GM23338 (cell line): ENCODE measurements around the gene HBD. TPM values are rescaled to one million over a fixed set of nuclear protein-coding genes. Genes with fewer than 3 reads are reported as not detected.

Experiments used
- ATAC-seq: fragments of 200-7000 bp; cut with Tn5 transposase; 3 replicates; pipeline ENCODE4 v1.9.1; 2020
- DNase-seq: peaks from one replicate; pipeline ENCODE4 v3.0.0-alpha.2; 2015; ENCODE audit warnings: low spot score
- H2AFZ ChIP-seq: fragments of 200-600 bp; sonication (generic); 2 replicates; pipeline ENCODE4 v1.8.0; 2016; ENCODE audit warnings: antibody characterized with exemption, mild to moderate bottlenecking, moderate library complexity
- H3F3A ChIP-seq: fragments of 200-600 bp; sonication (generic); replicated peaks from 2 replicates; pipeline ENCODE4 v1.8.0; 2017; ENCODE audit warnings: antibody characterized with exemption, mixed run types, low read depth
- H3K27ac ChIP-seq: fragments of 200-600 bp; sonication (generic); 2 replicates; pipeline ENCODE4 v1.6.1; 2016; ENCODE audit warnings: low read depth
- H3K27me3 ChIP-seq: fragments of 200-600 bp; sonication (generic); 2 replicates; pipeline ENCODE4 v1.8.0; 2016; ENCODE audit warnings: mild to moderate bottlenecking, mixed run types, moderate library complexity; ENCODE audit not compliant: insufficient read depth
- H3K36me3 ChIP-seq: fragments of 200-600 bp; sonication (generic); 2 replicates; pipeline ENCODE4 v1.8.0; 2016; ENCODE audit warnings: mild to moderate bottlenecking; ENCODE audit not compliant: insufficient read depth
- H3K4me1 ChIP-seq: fragments of 200-600 bp; sonication (generic); 2 replicates; pipeline ENCODE4 v1.8.0; 2016; ENCODE audit warnings: mild to moderate bottlenecking, moderate library complexity; ENCODE audit not compliant: insufficient read depth
- H3K4me2 ChIP-seq: fragments of 200-600 bp; sonication (generic); 2 replicates; pipeline ENCODE4 v1.7.1; 2017; ENCODE audit warnings: mixed run types
- H3K4me3 ChIP-seq: fragments of 200-600 bp; sonication (generic); 2 replicates; pipeline ENCODE4 v1.6.1; 2016; ENCODE audit warnings: mixed run types
- H3K79me2 ChIP-seq: fragments of 200-600 bp; sonication (generic); replicated peaks from 2 replicates; pipeline ENCODE4 v1.8.0; 2017; ENCODE audit warnings: mild to moderate bottlenecking; ENCODE audit not compliant: insufficient read depth
- H3K9me2 ChIP-seq: fragments of 200-600 bp; sonication (generic); 2 replicates; pipeline ENCODE4 v1.8.0; 2017; ENCODE audit not compliant: insufficient read depth
- H4K20me1 ChIP-seq: fragments of 200-600 bp; sonication (generic); replicated peaks from 2 replicates; pipeline ENCODE4 v1.8.0; 2017; ENCODE audit warnings: mild to moderate bottlenecking; ENCODE audit not compliant: insufficient read depth
- H3K27ac Mint-ChIP-seq: 2 replicates; pipeline ENCODE4 v1.8.0; 2020; ENCODE audit warnings: inconsistent platforms, mild to moderate bottlenecking, moderate library complexity, mixed read lengths
- H3K27me3 Mint-ChIP-seq: 3 replicates; pipeline ENCODE4 v1.8.0; 2022; ENCODE audit warnings: low read depth, mild to moderate bottlenecking, moderate library complexity, mixed read lengths, inconsistent platforms; ENCODE audit not compliant: insufficient read depth, poor library complexity
- H3K36me3 Mint-ChIP-seq: 3 replicates; pipeline ENCODE4 v1.8.0; 2021; ENCODE audit warnings: low read depth, mild to moderate bottlenecking, inconsistent platforms, moderate library complexity, mixed read lengths
- H3K4me1 Mint-ChIP-seq: 3 replicates; pipeline ENCODE4 v1.8.0; 2020; ENCODE audit warnings: mild to moderate bottlenecking, inconsistent platforms, mixed read lengths
- H3K4me3 Mint-ChIP-seq: 3 replicates; pipeline ENCODE4 v1.8.0; 2021; ENCODE audit warnings: moderate library complexity, mild to moderate bottlenecking, inconsistent platforms, mixed read lengths
- H3K9me3 Mint-ChIP-seq: 3 replicates; pipeline ENCODE4 v1.8.0; 2020; ENCODE audit warnings: moderate library complexity, mild to moderate bottlenecking, inconsistent platforms, mixed read lengths
- CREB1 ChIP-seq: fragments of 250-450 bp; sonication (Bioruptor Pico); IDR thresholded peaks from 2 replicates; pipeline ENCODE4 v1.5.0; 2020; ENCODE audit warnings: low read depth, mild to moderate bottlenecking, moderate library complexity
- CTCF ChIP-seq, 2 experiments: fragments of 200-600 bp in 1 of 2; sonication (generic) in 1 of 2; conservative IDR thresholded peaks; 2 replicates each; pipeline versions ENCODE4 v1.5.1 to v1.6.1; 2016 to 2017; ENCODE audit warnings: antibody characterized with exemption in 2 of 2, low read depth in 2 of 2, mild to moderate bottlenecking in 2 of 2, moderate library complexity in 1 of 2
- ETS1 ChIP-seq: IDR thresholded peaks from 2 replicates; pipeline ENCODE4 v1.6.1; 2016; ENCODE audit warnings: antibody characterized with exemption
- EZH2 ChIP-seq: fragments of 200-600 bp; sonication (generic); IDR thresholded peaks from one replicate; pipeline ENCODE4 v1.8.0; 2017; ENCODE audit warnings: antibody characterized with exemption, mild to moderate bottlenecking, low read depth; ENCODE audit not compliant: unreplicated experiment
- EZH2phosphoT487 ChIP-seq: fragments of 200-600 bp; sonication (generic); IDR thresholded peaks from one replicate; pipeline ENCODE4 v1.8.1; 2018; ENCODE audit warnings: antibody characterized with exemption; ENCODE audit not compliant: unreplicated experiment
- JUNB ChIP-seq: IDR thresholded peaks from one replicate; pipeline ENCODE4 v1.6.1; 2016; ENCODE audit warnings: antibody characterized with exemption; ENCODE audit not compliant: unreplicated experiment
- NANOG ChIP-seq: IDR thresholded peaks from 2 replicates; pipeline ENCODE4 v1.6.1; 2016; ENCODE audit warnings: antibody characterized with exemption, borderline replicate concordance
- POLR2AphosphoS5 ChIP-seq: IDR thresholded peaks from 2 replicates; pipeline ENCODE4 v1.6.1; 2016; ENCODE audit warnings: antibody characterized with exemption, low read depth
- REST ChIP-seq: IDR thresholded peaks from one replicate; pipeline ENCODE4 v1.6.1; 2018; ENCODE audit warnings: antibody characterized with exemption; ENCODE audit not compliant: unreplicated experiment
- STAT1 ChIP-seq: IDR thresholded peaks from one replicate; pipeline ENCODE4 v1.6.1; 2016; ENCODE audit warnings: antibody characterized with exemption; ENCODE audit not compliant: unreplicated experiment
- ZNF114 ChIP-seq: fragments of 250-450 bp; sonication (Bioruptor Pico); IDR thresholded peaks from 2 replicates; pipeline ENCODE4 v1.5.0; 2020; ENCODE audit warnings: mild to moderate bottlenecking, moderate library complexity
- ZNF331 ChIP-seq: fragments of 250-450 bp; sonication (Bioruptor Pico); IDR thresholded peaks from 2 replicates; pipeline ENCODE4 v1.5.0; 2020; ENCODE audit warnings: low read depth, mild to moderate bottlenecking, moderate library complexity
- ZNF462 ChIP-seq: fragments of 250-450 bp; sonication (Bioruptor Pico); IDR thresholded peaks from 2 replicates; pipeline ENCODE4 v1.5.0; 2020; ENCODE audit warnings: mild to moderate bottlenecking, moderate library complexity
- polyA plus RNA-seq: library from polyadenylated mRNA; unstranded; fragments of >200 nt; fragmentation: Nextera tagmentation; extraction: Ambion mirVana; gene quantifications from 2 replicates; pipeline ENCODE4 v1.2.1, GENCODE V29; 2016
- total RNA-seq: library from RNA; depleted of rRNA; stranded (reverse); fragments of >200 nt; shearing (Covaris generic); gene quantifications from 2 replicates; pipeline ENCODE4 v1.2.3, GENCODE V29; 2014

HBD gene
- total and polyA plus RNA-seq, 2 experiments from 2014 or later, result not detected

GRCh38 chr11:5230266-5230665 lies 4.0 kb downstream of the HBD start:
- no peaks in the 10 kb centered on the region for H4K20me1 ChIP-seq
- no peaks in the 10 kb centered on the region for H3K27me3 ChIP-seq
- no peak for ATAC-seq
- no peak overlapping the region for H3K27ac ChIP-seq
- no peak for DNase-seq
- no peaks in the 10 kb centered on the region for H3K36me3 Mint-ChIP-seq
- H3K79me2 ChIP-seq, result no peaks in the 10 kb centered on the region
- H3K27me3 Mint-ChIP-seq, result no peaks in the 10 kb centered on the region
- H3K4me1 Mint-ChIP-seq, result no peaks in the 10 kb centered on the region
- no peaks in the 10 kb centered on the region for H3K36me3 ChIP-seq
- H3F3A ChIP-seq, result no peaks in the 10 kb centered on the region
- no peak for TF ChIP-seq ZNF331 (CRISPR knock-in tag)
- TF ChIP-seq NANOG, result no peak
- TF ChIP-seq STAT1, result no peak
- TF ChIP-seq JUNB, result no peak
- no peak for TF ChIP-seq ZNF462 (CRISPR knock-in tag)
- no peak for TF ChIP-seq CTCF (conservative IDR thresholded peaks at IDR 0.05; ENCODE audit: low read depth in 2 of 2)
- TF ChIP-seq POLR2AphosphoS5, result no peak
- TF ChIP-seq CREB1, result no peak
- no peak for TF ChIP-seq EZH2phosphoT487
- no peak for TF ChIP-seq EZH2
- no peak for TF ChIP-seq ETS1
- no peak for TF ChIP-seq REST
- TF ChIP-seq ZNF114 (CRISPR knock-in tag), result no peak
- H2AFZ ChIP-seq, result no peak overlapping the region
- no peak overlapping the region for H3K4me2 ChIP-seq
- H3K4me3 ChIP-seq, result no peak overlapping the region
- H3K9me2 ChIP-seq, result no peaks in the 10 kb centered on the region
- no peaks in the 10 kb centered on the region for H3K9me3 Mint-ChIP-seq
- H3K4me1 ChIP-seq, result no peaks in the 10 kb centered on the region
- H3K4me3 Mint-ChIP-seq, result no peak overlapping the region
- H3K27ac Mint-ChIP-seq, result no peak overlapping the region
